ENCODE data around the gene ASS1. TPM values are rescaled to one million over a fixed set of nuclear protein-coding genes. Genes with fewer than 3 reads are reported as not detected.

The ASS1 gene
- total and polyA plus RNA-seq, 2 donors (not counting 1 experiment from before 2014, with no cell fraction given) = 0.30 to 0.44 TPM

- Mint-ChIP-seq H3K27ac (no peak overlapping the region), H3K9me3 (ENCODE audit: insufficient read depth) (peaks cover 3% of the 10 kb centered on the region), H3K4me1 (no peaks in the 10 kb centered on the region), H3K27me3 (peaks cover 13% of the 10 kb centered on the region), H3K4me3 (no peak overlapping the region)
- Histone ChIP-seq H3K4me2 (replicated peaks; ENCODE audit: low read depth, low read length, poor library complexity, severe bottlenecking) (no peak overlapping the region), H4K20me1 (ENCODE audit: control insufficient read depth, insufficient read depth, low read length, poor library complexity, severe bottlenecking) (no peaks in the 10 kb centered on the region), H3K4me1 (ENCODE audit: control insufficient read depth in 2 of 2, insufficient read depth in 2 of 2, low read length in 2 of 2) (no peaks in the 10 kb centered on the region), H3K27me3 (replicated peaks in 1 of 4; ENCODE audit: control extremely low read depth in 1 of 4, control insufficient read depth in 3 of 4, insufficient read depth in 4 of 4, low read length in 3 of 4) (no peaks in the 10 kb centered on the region), H2AFZ (ENCODE audit: insufficient read depth, low read depth, low read length, poor library complexity, severe bottlenecking) (no peak overlapping the region), H3K9me3 (ENCODE audit: control extremely low read depth in 1 of 3, control insufficient read depth in 2 of 3, insufficient read depth in 1 of 3, low read length in 2 of 3) (no peaks in the 10 kb centered on the region), H3K4me3 (ENCODE audit: control extremely low read depth in 1 of 5, extremely low read depth in 1 of 5, insufficient read depth in 1 of 5, low read depth in 2 of 5, low read length in 4 of 5) (no peak overlapping the region), H3K27ac (ENCODE audit: low read length in 2 of 2) (no peak overlapping the region), H3K9ac (ENCODE audit: low read length) (no peak overlapping the region), H3K79me2 (ENCODE audit: control insufficient read depth, insufficient read depth, low read length) (no peaks in the 10 kb centered on the region), H3K36me3 (replicated peaks in 1 of 2; ENCODE audit: control extremely low read depth in 1 of 2, control insufficient read depth in 1 of 2, extremely low read depth in 1 of 2, insufficient read depth in 2 of 2, low read length in 1 of 2) (no peaks in the 10 kb centered on the region)
- ChIA-PET CTCF (no interaction called here), POLR2A (interaction anchor here (0.6 kb wide), 1 partner anchor 140 kb away, joined by 3 read pairs; no protein-coding TSS in a partner anchor)
- no peak for ATAC-seq (ENCODE audit: low read depth)
- no peak for DNase-seq
- WGBS (ENCODE audit: insufficient coverage) = 88% methylated on average over 9 of the region's 11 CpGs
- intact Hi-C loops (cut with micrococcal nuclease) = no loop called here
- TF ChIP-seq CTCF (IDR thresholded peaks at IDR 0.05) (no peak), EZH2 (IDR thresholded peaks at IDR 0.05; ENCODE audit: borderline replicate concordance, insufficient read depth, low read depth, low read length, poor library complexity, severe bottlenecking) (no peak)
Measured at GRCh38 chr9:130414910-130415746, 29.6 kb upstream of the ASS1 start.

GRCh38 chr9:130417602-130418001, 27.2 kb upstream of the ASS1 start:
- POLR2A ChIA-PET = no interaction called here
- Histone ChIP-seq H3K4me3 (ENCODE audit: control extremely low read depth in 1 of 5, extremely low read depth in 1 of 5, insufficient read depth in 1 of 5, low read depth in 2 of 5, low read length in 4 of 5) (no peak overlapping the region), H4K20me1 (ENCODE audit: control insufficient read depth, insufficient read depth, low read length, poor library complexity, severe bottlenecking) (no peaks in the 10 kb centered on the region), H3K4me1 (ENCODE audit: control insufficient read depth in 2 of 2, insufficient read depth in 2 of 2, low read length in 2 of 2) (no peaks in the 10 kb centered on the region), H3K36me3 (replicated peaks in 1 of 2; ENCODE audit: control extremely low read depth in 1 of 2, control insufficient read depth in 1 of 2, extremely low read depth in 1 of 2, insufficient read depth in 2 of 2, low read length in 1 of 2) (no peaks in the 10 kb centered on the region), H3K27me3 (replicated peaks in 1 of 4; ENCODE audit: control extremely low read depth in 1 of 4, control insufficient read depth in 3 of 4, insufficient read depth in 4 of 4, low read length in 3 of 4) (no peaks in the 10 kb centered on the region), H3K4me2 (replicated peaks; ENCODE audit: low read depth, low read length, poor library complexity, severe bottlenecking) (no peak overlapping the region), H3K27ac (ENCODE audit: low read length in 2 of 2) (no peak overlapping the region), H3K79me2 (ENCODE audit: control insufficient read depth, insufficient read depth, low read length) (no peaks in the 10 kb centered on the region), H3K9ac (ENCODE audit: low read length) (no peak overlapping the region), H3K9me3 (ENCODE audit: control extremely low read depth in 1 of 3, control insufficient read depth in 2 of 3, insufficient read depth in 1 of 3, low read length in 2 of 3) (no peaks in the 10 kb centered on the region), H2AFZ (ENCODE audit: insufficient read depth, low read depth, low read length, poor library complexity, severe bottlenecking) (no peak overlapping the region)
- H3K27ac Mint-ChIP-seq = no peak overlapping the region
- TF ChIP-seq EZH2 (IDR thresholded peaks at IDR 0.05; ENCODE audit: borderline replicate concordance, insufficient read depth, low read depth, low read length, poor library complexity, severe bottlenecking) (no peak), CTCF (IDR thresholded peaks at IDR 0.05) (no peak)
- CTCF ChIA-PET = no interaction called here
- DNase-seq (no peak), ATAC-seq (ENCODE audit: low read depth) (no peak)
- no peaks in the 10 kb centered on the region for H3K4me1 Mint-ChIP-seq
- H3K27me3 Mint-ChIP-seq = peaks cover 10% of the 10 kb centered on the region
- 78% methylated on average over 3 of the region's 5 CpGs for WGBS (ENCODE audit: insufficient coverage)
- intact Hi-C loops (cut with micrococcal nuclease) = no loop called here
- H3K4me3 Mint-ChIP-seq = no peak overlapping the region
- peaks cover 3% of the 10 kb centered on the region for H3K9me3 Mint-ChIP-seq (ENCODE audit: insufficient read depth)
